Measurements from ENCODE around the gene SH2D1B. TPM values are rescaled to one million over a fixed set of nuclear protein-coding genes. Genes with fewer than 3 reads are reported as not detected.
"Not testable (repeated sequence)": the region's sequence is repeated elsewhere in the genome, so short reads cannot be mapped to it uniquely, and the experiment has no call there.

Gene SH2D1B
- total and polyA plus RNA-seq, 4 experiments from 2014 or later: 0.23 TPM; not detected in 3

DNA sequence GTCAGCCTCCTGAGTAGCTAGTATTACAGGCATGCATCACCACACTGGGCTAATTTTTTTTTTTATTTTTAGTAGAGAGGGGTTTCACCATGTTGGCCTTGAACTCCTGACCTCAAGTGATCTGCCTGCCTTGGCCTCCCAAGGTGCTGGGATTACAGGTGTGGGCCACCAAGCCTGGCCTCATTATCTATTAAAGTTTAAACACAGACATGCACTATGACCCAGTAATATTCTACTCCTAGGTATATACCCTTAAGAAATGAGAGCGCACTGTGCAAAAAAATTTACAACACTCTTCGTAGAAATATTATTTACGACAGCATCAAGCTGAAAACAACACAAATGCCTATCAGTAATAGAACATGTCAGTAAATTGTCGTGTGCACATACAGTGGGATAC is 18.6 kb upstream of the SH2D1B start:
- Mint-ChIP-seq H3K4me3 (no peak overlapping the region), H3K36me3 (no peaks in the 10 kb centered on the region), H3K27ac (no peak overlapping the region), H3K27me3 (peaks cover 0 to 1% of the 10 kb centered on the region in 2 donors), H3K4me1 (no peaks in the 10 kb centered on the region), H3K9me3 (no peaks in the 10 kb centered on the region)
- no peaks in the 10 kb centered on the region for H3K4me1 ChIP-seq (ENCODE audit: insufficient read depth, low read length)
- intact Hi-C loops (cut with micrococcal nuclease): no loop called here
- H3K9me3 ChIP-seq (ENCODE audit: control insufficient read depth in 1 of 2, low read length in 2 of 2): no peaks in the 10 kb centered on the region
- ChIA-PET POLR2A (ENCODE audit: partially characterized antibody) (no interaction called here), CTCF (ENCODE audit: partially characterized antibody) (no interaction called here)
- no peaks in the 10 kb centered on the region for H3K27me3 ChIP-seq (ENCODE audit: insufficient read depth, low read length)
- no peak overlapping the region for H3K4me3 ChIP-seq (ENCODE audit: low read length in 2 of 2)
- H3K36me3 ChIP-seq (ENCODE audit: insufficient read depth, low read length): no peaks in the 10 kb centered on the region
- no peak for DNase-seq
- H3K27ac ChIP-seq (ENCODE audit: low read depth, low read length): no peak overlapping the region

DNA sequence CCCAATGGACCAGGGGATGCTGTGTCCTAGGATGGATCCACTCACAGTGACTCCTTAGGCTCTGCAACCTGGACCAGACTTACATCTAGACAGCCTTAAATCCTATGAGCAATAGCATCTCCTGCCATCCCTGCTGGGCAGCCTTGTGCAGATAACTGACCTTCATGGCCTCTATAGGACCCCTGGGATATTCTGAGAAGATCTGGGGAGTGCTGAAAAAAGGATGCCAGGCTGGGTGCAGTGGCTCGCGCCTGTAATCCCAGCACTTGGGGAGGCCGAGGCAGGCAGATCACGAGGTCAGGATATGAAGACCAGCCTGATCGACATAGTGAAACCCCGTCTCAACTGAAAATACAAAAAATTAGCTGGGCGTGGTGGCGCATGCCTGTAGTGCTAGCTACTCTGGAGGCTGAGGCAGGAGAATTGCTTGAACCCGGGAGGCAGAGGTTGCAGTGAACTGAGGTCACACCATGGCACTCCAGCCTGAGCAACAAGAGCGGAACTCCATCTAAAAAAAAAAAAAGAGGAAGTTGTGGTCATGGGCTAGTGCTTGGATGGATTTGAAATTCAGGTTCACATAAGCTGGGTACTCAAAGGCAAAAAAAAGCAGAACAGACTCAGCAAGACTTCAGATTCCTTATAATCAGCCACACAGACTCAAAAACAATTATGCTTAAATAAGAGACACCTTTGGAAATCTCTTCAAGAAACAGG is 10.9 kb upstream of the SH2D1B start:
- H3K36me3 ChIP-seq (ENCODE audit: insufficient read depth, low read length): no peaks in the 10 kb centered on the region
- H3K4me3 Mint-ChIP-seq: no peak overlapping the region
- no peaks in the 10 kb centered on the region for H3K4me1 Mint-ChIP-seq
- no peaks in the 10 kb centered on the region for H3K36me3 Mint-ChIP-seq
- H3K4me3 ChIP-seq (ENCODE audit: low read length in 2 of 2): no peak overlapping the region
- no peak overlapping the region for H3K27ac ChIP-seq (ENCODE audit: low read depth, low read length)
- H3K9me3 ChIP-seq (ENCODE audit: control insufficient read depth in 1 of 2, low read length in 2 of 2): no peaks in the 10 kb centered on the region
- H3K27ac Mint-ChIP-seq: no peak overlapping the region
- H3K27me3 Mint-ChIP-seq: peaks cover 6 to 35% of the 10 kb centered on the region in 2 donors
- POLR2A ChIA-PET (ENCODE audit: partially characterized antibody): no interaction called here
- no peaks in the 10 kb centered on the region for H3K4me1 ChIP-seq (ENCODE audit: insufficient read depth, low read length)
- intact Hi-C loops (cut with micrococcal nuclease): no loop called here
- H3K27me3 ChIP-seq (ENCODE audit: insufficient read depth, low read length): no peaks in the 10 kb centered on the region
- no peak for DNase-seq
- H3K9me3 Mint-ChIP-seq: no peaks in the 10 kb centered on the region
- CTCF ChIA-PET (ENCODE audit: partially characterized antibody): no interaction called here

DNA sequence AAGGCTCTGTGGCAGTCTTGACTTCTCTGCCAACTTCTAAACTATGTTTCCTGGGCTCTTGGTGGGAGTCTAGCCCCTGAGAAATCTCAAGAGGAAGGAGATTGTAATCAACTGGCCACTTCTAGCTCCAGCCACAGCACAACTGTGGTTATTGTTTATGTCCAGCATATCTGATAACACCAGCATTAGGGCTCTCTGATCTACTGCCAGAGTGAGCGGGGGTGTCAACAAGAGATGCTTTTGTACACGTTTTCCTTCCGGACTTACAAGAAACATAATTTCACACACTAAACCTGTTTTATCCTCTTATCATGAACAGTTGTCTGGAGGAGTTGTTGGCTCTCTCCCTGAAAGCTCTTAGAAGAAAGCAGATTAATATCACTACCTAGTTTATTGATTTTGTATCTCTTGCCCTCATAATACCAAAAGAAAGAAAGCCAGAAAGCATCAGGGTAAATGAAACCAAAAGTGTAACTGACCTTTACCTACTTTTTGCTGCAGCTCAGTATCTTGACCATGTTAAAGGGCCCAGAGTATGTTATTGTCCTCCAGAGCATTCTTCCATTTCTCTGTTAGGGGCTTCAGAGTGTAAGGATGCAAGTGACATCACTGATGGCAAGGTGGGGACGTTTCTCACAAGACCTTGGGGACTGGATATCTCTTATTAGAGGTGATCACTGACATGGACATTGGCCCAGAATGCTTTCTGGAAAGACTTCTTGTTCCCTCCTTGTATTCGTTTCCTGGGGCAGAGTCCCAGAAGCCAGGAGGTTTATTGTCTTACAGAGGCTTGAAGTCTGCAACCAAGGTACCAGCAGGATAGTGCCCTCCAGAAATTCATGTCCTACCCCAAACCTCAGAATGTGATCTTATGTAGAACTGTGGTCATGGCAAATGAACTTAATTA is 9.6 kb upstream of the SH2D1B start:
- CTCF ChIA-PET (ENCODE audit: partially characterized antibody): no interaction called here
- Mint-ChIP-seq H3K27me3 (peaks cover 6 to 41% of the 10 kb centered on the region in 2 donors), H3K27ac (no peak overlapping the region), H3K4me3 (no peak overlapping the region), H3K4me1 (no peaks in the 10 kb centered on the region), H3K36me3 (no peaks in the 10 kb centered on the region), H3K9me3 (no peaks in the 10 kb centered on the region)
- H3K4me3 ChIP-seq (ENCODE audit: low read length in 2 of 2): no peak overlapping the region
- no peak overlapping the region for H3K27ac ChIP-seq (ENCODE audit: low read depth, low read length)
- DNase-seq: no peak
- intact Hi-C loops (cut with micrococcal nuclease): no loop called here
- H3K4me1 ChIP-seq (ENCODE audit: insufficient read depth, low read length): no peaks in the 10 kb centered on the region
- POLR2A ChIA-PET (ENCODE audit: partially characterized antibody): no interaction called here
- no peaks in the 10 kb centered on the region for H3K27me3 ChIP-seq (ENCODE audit: insufficient read depth, low read length)
- H3K9me3 ChIP-seq (ENCODE audit: control insufficient read depth in 1 of 2, low read length in 2 of 2): no peaks in the 10 kb centered on the region
- no peaks in the 10 kb centered on the region for H3K36me3 ChIP-seq (ENCODE audit: insufficient read depth, low read length)

DNA sequence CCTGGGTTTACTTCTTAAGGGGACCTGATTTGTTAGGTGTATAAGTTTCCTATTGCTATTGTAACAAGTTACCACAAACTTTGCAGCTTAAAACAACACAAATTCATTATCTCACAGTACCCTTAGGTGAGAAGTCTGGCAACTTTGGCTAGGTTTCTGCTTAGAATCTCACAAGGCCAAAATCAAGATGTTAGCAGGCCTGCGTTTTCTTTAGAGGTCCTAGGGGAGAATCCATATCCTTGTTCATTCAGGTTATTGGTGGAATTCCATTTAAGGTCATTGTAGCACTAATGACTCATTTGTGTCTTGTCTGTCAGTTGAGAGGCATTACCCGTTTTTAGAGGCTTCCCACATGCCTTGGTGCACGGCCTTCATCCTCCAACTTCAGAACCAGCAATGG is 8.2 kb upstream of the SH2D1B start:
- Histone ChIP-seq H3K27ac (ENCODE audit: low read depth, low read length) (no peak overlapping the region), H3K27me3 (ENCODE audit: insufficient read depth, low read length) (no peaks in the 10 kb centered on the region), H3K9me3 (ENCODE audit: control insufficient read depth in 1 of 2, low read length in 2 of 2) (no peaks in the 10 kb centered on the region), H3K4me1 (ENCODE audit: insufficient read depth, low read length) (no peaks in the 10 kb centered on the region), H3K36me3 (ENCODE audit: insufficient read depth, low read length) (no peaks in the 10 kb centered on the region), H3K4me3 (ENCODE audit: low read length in 2 of 2) (no peak overlapping the region)
- Mint-ChIP-seq H3K4me3 (no peak overlapping the region), H3K27ac (no peak overlapping the region), H3K36me3 (no peaks in the 10 kb centered on the region), H3K27me3 (peaks cover 11 to 39% of the 10 kb centered on the region in 2 donors), H3K4me1 (no peaks in the 10 kb centered on the region), H3K9me3 (peaks cover 0 to 2% (median 0%) of the 10 kb centered on the region in 8 donors)
- intact Hi-C loops (cut with micrococcal nuclease): no loop called here
- CTCF ChIA-PET (ENCODE audit: partially characterized antibody): interaction anchor here (1.5 kb wide), 1 partner anchor 8 kb away, joined by 3 read pairs; the partner anchor contains the start of gene SH2D1B
- POLR2A ChIA-PET (ENCODE audit: partially characterized antibody): no interaction called here
- no peak for DNase-seq

DNA sequence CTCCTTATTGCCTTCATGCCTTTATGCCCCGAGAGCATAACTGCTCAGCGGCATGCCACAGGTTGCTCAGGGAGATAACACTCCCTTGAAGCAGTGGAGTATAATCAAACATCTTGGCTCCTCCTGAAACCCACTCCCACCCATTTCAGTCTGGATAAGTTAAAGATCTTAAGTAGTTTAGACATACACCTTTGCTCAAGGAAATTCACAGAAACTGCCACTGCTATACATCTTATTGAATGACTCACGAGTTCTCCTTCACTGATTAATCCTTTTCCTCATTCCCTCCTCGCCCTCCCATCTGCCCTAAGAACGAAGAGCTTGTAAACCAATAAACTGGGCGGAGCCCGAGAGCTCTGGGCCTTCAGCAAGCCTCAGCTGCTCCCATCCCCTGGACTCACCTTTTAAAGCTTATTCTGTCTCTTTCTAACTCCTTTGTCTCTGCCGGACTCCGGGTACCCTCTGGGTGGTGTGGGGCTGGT is 7.6 kb upstream of the SH2D1B start:
- H3K4me1 Mint-ChIP-seq; H3K27ac ChIP-seq (ENCODE audit: low read depth, low read length); H3K4me3 Mint-ChIP-seq; DNase-seq; H3K27ac Mint-ChIP-seq; H3K4me1 ChIP-seq (ENCODE audit: insufficient read depth, low read length); H3K4me3 ChIP-seq (ENCODE audit: low read length in 2 of 2); H3K9me3 ChIP-seq (ENCODE audit: control insufficient read depth in 1 of 2, low read length in 2 of 2); intact Hi-C loops (cut with micrococcal nuclease); H3K9me3 Mint-ChIP-seq; POLR2A ChIA-PET (ENCODE audit: partially characterized antibody); H3K36me3 ChIP-seq (ENCODE audit: insufficient read depth, low read length); H3K27me3 ChIP-seq (ENCODE audit: insufficient read depth, low read length); H3K36me3 Mint-ChIP-seq: not testable (repeated sequence)
- H3K27me3 Mint-ChIP-seq: peaks cover 11 to 39% of the 10 kb centered on the region in 2 donors
- CTCF ChIA-PET (ENCODE audit: partially characterized antibody): interaction anchor here (1.5 kb wide), 1 partner anchor 7 kb away, joined by 3 read pairs; the partner anchor contains the start of gene SH2D1B

- H3K27me3 ChIP-seq (ENCODE audit: insufficient read depth, low read length); H3K4me3 ChIP-seq (ENCODE audit: low read length in 2 of 2); intact Hi-C loops (cut with micrococcal nuclease); H3K27ac Mint-ChIP-seq; H3K9me3 ChIP-seq (ENCODE audit: control insufficient read depth in 1 of 2, low read length in 2 of 2); H3K4me3 Mint-ChIP-seq; H3K4me1 Mint-ChIP-seq; H3K27ac ChIP-seq (ENCODE audit: low read depth, low read length); H3K36me3 ChIP-seq (ENCODE audit: insufficient read depth, low read length); DNase-seq; H3K9me3 Mint-ChIP-seq; H3K4me1 ChIP-seq (ENCODE audit: insufficient read depth, low read length); H3K36me3 Mint-ChIP-seq; POLR2A ChIA-PET (ENCODE audit: partially characterized antibody): not testable (repeated sequence)
- CTCF ChIA-PET (ENCODE audit: partially characterized antibody): interaction anchor here (2.2 kb wide), 1 partner anchor 11 kb away, joined by 5 read pairs; no protein-coding TSS in a partner anchor
- peaks cover 7 to 37% of the 10 kb centered on the region in 2 donors for H3K27me3 Mint-ChIP-seq
Measured at GRCh38 chr1:162418584-162418983, 6.6 kb upstream of the SH2D1B start.

- Mint-ChIP-seq H3K36me3 (no peaks in the 10 kb centered on the region), H3K4me1 (no peaks in the 10 kb centered on the region), H3K4me3 (no peak overlapping the region), H3K9me3 (peaks cover 0 to 2% (median 0%) of the 10 kb centered on the region in 8 donors), H3K27me3 (peaks cover 9 to 35% of the 10 kb centered on the region in 2 donors), H3K27ac (no peak overlapping the region)
- CTCF ChIA-PET (ENCODE audit: partially characterized antibody): interaction anchor here (2.2 kb wide), 1 partner anchor 11 kb away, joined by 5 read pairs; no protein-coding TSS in a partner anchor
- Histone ChIP-seq H3K4me3 (ENCODE audit: low read length in 2 of 2) (no peak overlapping the region), H3K9me3 (ENCODE audit: control insufficient read depth in 1 of 2, low read length in 2 of 2) (no peaks in the 10 kb centered on the region), H3K36me3 (ENCODE audit: insufficient read depth, low read length) (no peaks in the 10 kb centered on the region), H3K4me1 (ENCODE audit: insufficient read depth, low read length) (no peaks in the 10 kb centered on the region), H3K27me3 (ENCODE audit: insufficient read depth, low read length) (no peaks in the 10 kb centered on the region), H3K27ac (ENCODE audit: low read depth, low read length) (no peak overlapping the region)
- DNase-seq: no peak
- POLR2A ChIA-PET (ENCODE audit: partially characterized antibody): no interaction called here
- intact Hi-C loops (cut with micrococcal nuclease): no loop called here
Measured at GRCh38 chr1:162417650-162418049, 5.7 kb upstream of the SH2D1B start.

Measured in CD4-positive, alpha-beta memory T cell (primary cell).